H1 (cell line): Measurements from ENCODE around the gene DISC1. TPM values are rescaled to one million over a fixed set of nuclear protein-coding genes. Genes with fewer than 3 reads are reported as not detected.

ENCODE experiments used
- CTCF ChIA-PET: fragments of 300-600 bp; sonication (Branson Sonifier 250); formaldehyde crosslinking; loops from one replicate; lab custom pipeline; 2021; ENCODE audit not compliant: partially characterized antibody; lab: Charles Lee
- POLR2A ChIA-PET: fragments of 300-600 bp; sonication (Branson Sonifier 250); formaldehyde crosslinking; loops from one replicate; lab custom pipeline; 2021; ENCODE audit warnings: inconsistent platforms; ENCODE audit not compliant: partially characterized antibody; lab: Charles Lee
- DNase-seq, 2 experiments: peaks; one replicate each; pipeline versions ENCODE4 v3.0.0 to v3.0.0-alpha.2; 2010 to 2022; ENCODE audit warnings: low spot score in 2 of 2, low read depth in 1 of 2, mixed read lengths in 1 of 2
- FAIRE-seq: peaks from 2 replicates; lab custom pipeline; 2011; peaks lifted over from hg19 to GRCh38; lab: Jason Lieb, UNC
- H2AFZ ChIP-seq: 2 replicates; pipeline ENCODE4 v1.8.1; 2012; ENCODE audit warnings: low read length, inconsistent platforms
- H2AK5ac ChIP-seq: 2 replicates; pipeline ENCODE4 v1.6.1; 2013; ENCODE audit warnings: low read depth, low read length
- H2BK120ac ChIP-seq: replicated peaks from 2 replicates; pipeline ENCODE3; 2013; ENCODE audit warnings: low read depth, low read length, inconsistent platforms
- H2BK12ac ChIP-seq: 2 replicates; pipeline ENCODE4 v1.6.1; 2013; ENCODE audit warnings: low read depth, low read length
- H2BK15ac ChIP-seq: 2 replicates; pipeline ENCODE4 v1.6.1; 2013; ENCODE audit warnings: low read length
- H2BK20ac ChIP-seq: 2 replicates; pipeline ENCODE4 v1.6.1; 2013; ENCODE audit warnings: low read length
- H2BK5ac ChIP-seq: 2 replicates; pipeline ENCODE4 v1.6.1; 2013; ENCODE audit warnings: low read depth, low read length
- H3K14ac ChIP-seq: 2 replicates; pipeline ENCODE4 v1.6.1; 2013; ENCODE audit warnings: inconsistent platforms; ENCODE audit not compliant: insufficient read length
- H3K18ac ChIP-seq: 2 replicates; pipeline ENCODE4 v1.6.1; 2013; ENCODE audit warnings: low read length; ENCODE audit errors: extremely low read depth
- H3K23ac ChIP-seq: 2 replicates; pipeline ENCODE4 v1.6.1; 2013; ENCODE audit warnings: inconsistent platforms; ENCODE audit not compliant: insufficient read length
- H3K23me2 ChIP-seq: 2 replicates; pipeline ENCODE4 v1.6.1; 2013; ENCODE audit warnings: low read depth, low read length
- H3K27ac ChIP-seq: 2 replicates; pipeline ENCODE4 v1.6.1; 2011; ENCODE audit warnings: low read depth, low read length, inconsistent platforms
- H3K27me3 ChIP-seq, 4 experiments: replicated peaks in 1 of 4; 1 replicate in 1 of 4; 2 replicates in 3 of 4; pipeline versions ENCODE4 v1.6.1 to v1.8.1; 2011 to 2013; ENCODE audit warnings: low read length in 3 of 4, mild to moderate bottlenecking in 3 of 4, inconsistent platforms in 2 of 4, mixed read lengths in 2 of 4, moderate library complexity in 1 of 4; ENCODE audit not compliant: control insufficient read depth in 3 of 4, insufficient read depth in 3 of 4; ENCODE audit errors: extremely low read depth in 1 of 4
- H3K36me3 ChIP-seq, 4 experiments: 2 replicates each; pipeline versions ENCODE4 v1.6.1 to v1.8.1; 2011 to 2013; ENCODE audit warnings: mild to moderate bottlenecking in 4 of 4, low read length in 3 of 4, moderate library complexity in 2 of 4, control low read depth in 1 of 4, inconsistent platforms in 1 of 4; ENCODE audit not compliant: insufficient read depth in 4 of 4, control insufficient read depth in 2 of 4
- H3K4ac ChIP-seq: replicated peaks from 2 replicates; pipeline ENCODE3; 2013; ENCODE audit warnings: low read length, low read depth, mixed read lengths, inconsistent platforms; ENCODE audit not compliant: insufficient read length
- H3K4me1 ChIP-seq, 4 experiments: replicated peaks in 1 of 4; 1 replicate in 1 of 4; 2 replicates in 3 of 4; pipeline versions ENCODE4 v1.6.1 to v1.8.1; 2011 to 2013; ENCODE audit warnings: low read length in 3 of 4, inconsistent platforms in 2 of 4, mixed read lengths in 1 of 4; ENCODE audit not compliant: insufficient read depth in 4 of 4, control insufficient read depth in 3 of 4
- H3K4me2 ChIP-seq, 2 experiments: 2 replicates each; pipeline versions ENCODE4 v1.6.1 to v1.8.1; 2011 to 2013; ENCODE audit warnings: low read depth in 2 of 2, low read length in 2 of 2, control low read depth in 1 of 2, inconsistent platforms in 1 of 2, mild to moderate bottlenecking in 1 of 2; ENCODE audit not compliant: insufficient read depth in 1 of 2
- H3K4me3 ChIP-seq, 4 experiments: fragments of 200-600, 300-600 bp in 1 of 4; sonication (generic), shearing (Covaris generic), sonication (Bioruptor Twin) in 1 of 4; 2 replicates each; pipeline versions ENCODE4 v1.5.1 to v1.8.1; 2011 to 2016; ENCODE audit warnings: low read length in 4 of 4, low read depth in 3 of 4, control low read depth in 2 of 4, inconsistent platforms in 2 of 4, mild to moderate bottlenecking in 2 of 4, mixed read lengths in 1 of 4, moderate library complexity in 1 of 4; ENCODE audit not compliant: insufficient read depth in 2 of 4; ENCODE audit errors: extremely low read depth in 1 of 4
- H3K56ac ChIP-seq: replicated peaks from 2 replicates; pipeline ENCODE3; 2013; ENCODE audit warnings: low read depth, mild to moderate bottlenecking, mixed read lengths, low read length, inconsistent platforms; ENCODE audit not compliant: insufficient read length
- H3K79me1 ChIP-seq: 2 replicates; pipeline ENCODE4 v1.6.1; 2013; ENCODE audit warnings: low read depth, low read length, control low read depth
- H3K79me2 ChIP-seq, 2 experiments: 2 replicates each; pipeline versions ENCODE4 v1.6.1 to v1.8.1; 2012 to 2013; ENCODE audit warnings: low read length in 2 of 2, mild to moderate bottlenecking in 2 of 2, inconsistent platforms in 1 of 2; ENCODE audit not compliant: insufficient read depth in 2 of 2, control insufficient read depth in 1 of 2
- H3K9ac ChIP-seq, 4 experiments: replicated peaks in 1 of 4; 1 replicate in 1 of 4; 2 replicates in 3 of 4; pipeline versions ENCODE4 v1.6.1 to v1.8.1; 2011 to 2013; ENCODE audit warnings: low read depth in 3 of 4, low read length in 3 of 4, control low read depth in 2 of 4, mild to moderate bottlenecking in 2 of 4, moderate library complexity in 2 of 4, inconsistent platforms in 1 of 4; ENCODE audit errors: extremely low read depth in 1 of 4
- H3K9me3 ChIP-seq, 2 experiments: 2 replicates each; pipeline versions ENCODE4 v1.6.1 to v1.8.1; 2012 to 2013; ENCODE audit warnings: mild to moderate bottlenecking in 2 of 2, moderate library complexity in 2 of 2, control low read depth in 1 of 2, inconsistent platforms in 1 of 2, low read depth in 1 of 2, low read length in 1 of 2, mixed read lengths in 1 of 2; ENCODE audit not compliant: insufficient read depth in 2 of 2
- H4K20me1 ChIP-seq, 2 experiments: replicated peaks in 1 of 2; 2 replicates each; pipeline versions ENCODE3 to v1.8.1; 2011 to 2013; ENCODE audit warnings: inconsistent platforms in 2 of 2, low read length in 2 of 2, mild to moderate bottlenecking in 1 of 2; ENCODE audit not compliant: insufficient read depth in 2 of 2, control insufficient read depth in 1 of 2
- H4K5ac ChIP-seq: 2 replicates; pipeline ENCODE4 v1.6.1; 2013; ENCODE audit warnings: low read length, low read depth, mixed read lengths, inconsistent platforms; ENCODE audit not compliant: insufficient read length
- H4K8ac ChIP-seq: 2 replicates; pipeline ENCODE4 v1.8.0; 2013; ENCODE audit warnings: mild to moderate bottlenecking, moderate library complexity, low read length, inconsistent platforms; ENCODE audit not compliant: insufficient read depth; ENCODE audit errors: extremely low read depth
- H4K91ac ChIP-seq: replicated peaks from 2 replicates; pipeline ENCODE3; 2013; ENCODE audit warnings: low read length, mixed read lengths, inconsistent platforms; ENCODE audit not compliant: insufficient read length
- MAFK ChIP-seq: IDR thresholded peaks from 2 replicates; pipeline ENCODE4 v1.6.1; 2012; ENCODE audit warnings: low read depth, mild to moderate bottlenecking, improper control_type of control experiment, low read length
- RAD21 ChIP-seq, 2 experiments: IDR thresholded peaks in 1 of 2; conservative IDR thresholded peaks in 1 of 2; 2 replicates each; pipeline ENCODE4 v1.6.1; 2011; ENCODE audit warnings: low read depth in 2 of 2, low read length in 2 of 2, improper control_type of control experiment in 1 of 2, inconsistent platforms in 1 of 2, mild to moderate bottlenecking in 1 of 2, moderate library complexity in 1 of 2
- SP4 ChIP-seq: IDR thresholded peaks from 2 replicates; pipeline ENCODE4 v1.6.1; 2012; ENCODE audit warnings: low read length, inconsistent platforms
- WGBS, 2 experiments: shearing (Covaris generic) in 1 of 2; methylation state at CpG; one replicate each; pipeline versions ENCODE4 v1.1.6 to v1.1.7; 2013 to 2015; ENCODE audit warnings: low lambda C conversion rate in 2 of 2, mixed read lengths in 2 of 2, inconsistent platforms in 1 of 2, low coverage in 1 of 2, missing lambda C conversion rate in 1 of 2; ENCODE audit not compliant: insufficient replicate concordance in 2 of 2, insufficient coverage in 1 of 2, insufficient read length in 1 of 2; ENCODE audit errors: extremely low coverage in 1 of 2, missing lambda C conversion rate in 1 of 2; 5-methylcytosine and 5-hydroxymethylcytosine counted together
- polyA plus RNA-seq, 7 experiments: library from polyadenylated mRNA; depleted of rRNA in 3 of 7; stranded (reverse) in 5 of 7; unstranded in 2 of 7; fragments of >200 nt in 5 of 7; fragments of 200-250 nt in 2 of 7; gene quantifications; 1 replicate in 5 of 7; 2 replicates in 1 of 7; 4 replicates in 1 of 7; pipeline versions ENCODE4 v1.2.1 to v1.2.3, GENCODE V29; 2011 to 2013; ENCODE audit warnings: missing spikeins in 2 of 7, mixed read lengths in 2 of 7
- total RNA-seq: library from RNA; stranded (reverse); fragmentation: NEBNext Ultra II Directional; extraction: Animal tissue kit (Norgen Biotek cat#: 25700); gene quantifications from 2 replicates; pipeline ENCODE4 v1.2.1, GENCODE V29; 2021
- TF ChIP-seq, protein P1 (sequence below): IDR thresholded peaks from 2 replicates; pipeline ENCODE4 v1.6.1; 2011; ENCODE audit warnings: low read length, improper control_type of control experiment
- TF ChIP-seq, protein P2 (sequence below), 3 experiments: IDR thresholded peaks; 1 replicate in 2 of 3; 2 replicates in 1 of 3; pipeline versions ENCODE4 v1.5.1 to v1.6.1; 2011; ENCODE audit warnings: low read length in 3 of 3, mild to moderate bottlenecking in 3 of 3, inconsistent platforms in 2 of 3, low read depth in 1 of 3, moderate library complexity in 1 of 3; ENCODE audit not compliant: insufficient read depth in 1 of 3; ENCODE audit errors: control extremely low read depth in 1 of 3
- TF ChIP-seq, protein P3 (sequence below): IDR thresholded peaks from 2 replicates; pipeline ENCODE4 v1.6.1; 2012; ENCODE audit warnings: inconsistent platforms
- TF ChIP-seq, protein P4 (sequence below): IDR thresholded peaks from 2 replicates; pipeline ENCODE4 v1.6.1; 2012; ENCODE audit warnings: inconsistent platforms

The DISC1 gene
- total and polyA plus RNA-seq, 2 of the 8 experiments (the other 6 are each of a cell fraction or from before 2014, with no cell fraction given): 1.1 to 3.5 TPM

GRCh38 chr1:231883382-231883781 is 256.8 kb downstream of the DISC1 start:
- no peaks in the 10 kb centered on the region for H3K23me2 ChIP-seq
- WGBS, 2 experiments: 77% methylated on average over 1 of the region's 1 CpG; no CpG with 5 or more reads in 1 of the 2 experiments
- H3K4me3 ChIP-seq: no peak overlapping the region
- no peak overlapping the region for H2BK15ac ChIP-seq
- no peak overlapping the region for H3K4me2 ChIP-seq
- DNase-seq: peak in 1 of 2 experiments; percentile 3
- H3K79me1 ChIP-seq: no peaks in the 10 kb centered on the region
- H4K91ac ChIP-seq: no peak overlapping the region
- no peak overlapping the region for H3K18ac ChIP-seq
- no peaks in the 10 kb centered on the region; a peak in 1 of 7 replicates for H3K4me1 ChIP-seq
- H4K5ac ChIP-seq: no peak overlapping the region
- no peaks in the 10 kb centered on the region for H3K9me3 ChIP-seq
- no peak overlapping the region for H2AFZ ChIP-seq
- TF ChIP-seq, protein P1, sequence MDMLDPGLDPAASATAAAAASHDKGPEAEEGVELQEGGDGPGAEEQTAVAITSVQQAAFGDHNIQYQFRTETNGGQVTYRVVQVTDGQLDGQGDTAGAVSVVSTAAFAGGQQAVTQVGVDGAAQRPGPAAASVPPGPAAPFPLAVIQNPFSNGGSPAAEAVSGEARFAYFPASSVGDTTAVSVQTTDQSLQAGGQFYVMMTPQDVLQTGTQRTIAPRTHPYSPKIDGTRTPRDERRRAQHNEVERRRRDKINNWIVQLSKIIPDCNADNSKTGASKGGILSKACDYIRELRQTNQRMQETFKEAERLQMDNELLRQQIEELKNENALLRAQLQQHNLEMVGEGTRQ: no peak
- TF ChIP-seq, protein P2, sequence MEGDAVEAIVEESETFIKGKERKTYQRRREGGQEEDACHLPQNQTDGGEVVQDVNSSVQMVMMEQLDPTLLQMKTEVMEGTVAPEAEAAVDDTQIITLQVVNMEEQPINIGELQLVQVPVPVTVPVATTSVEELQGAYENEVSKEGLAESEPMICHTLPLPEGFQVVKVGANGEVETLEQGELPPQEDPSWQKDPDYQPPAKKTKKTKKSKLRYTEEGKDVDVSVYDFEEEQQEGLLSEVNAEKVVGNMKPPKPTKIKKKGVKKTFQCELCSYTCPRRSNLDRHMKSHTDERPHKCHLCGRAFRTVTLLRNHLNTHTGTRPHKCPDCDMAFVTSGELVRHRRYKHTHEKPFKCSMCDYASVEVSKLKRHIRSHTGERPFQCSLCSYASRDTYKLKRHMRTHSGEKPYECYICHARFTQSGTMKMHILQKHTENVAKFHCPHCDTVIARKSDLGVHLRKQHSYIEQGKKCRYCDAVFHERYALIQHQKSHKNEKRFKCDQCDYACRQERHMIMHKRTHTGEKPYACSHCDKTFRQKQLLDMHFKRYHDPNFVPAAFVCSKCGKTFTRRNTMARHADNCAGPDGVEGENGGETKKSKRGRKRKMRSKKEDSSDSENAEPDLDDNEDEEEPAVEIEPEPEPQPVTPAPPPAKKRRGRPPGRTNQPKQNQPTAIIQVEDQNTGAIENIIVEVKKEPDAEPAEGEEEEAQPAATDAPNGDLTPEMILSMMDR (IDR thresholded peaks at IDR 0.05; ENCODE audit: control extremely low read depth in 1 of 3, insufficient read depth in 1 of 3, low read depth in 1 of 3, low read length in 3 of 3): peak; percentile 50 to 72 (median 55)
- TF ChIP-seq SP4 (no peak), RAD21 (IDR thresholded peaks at IDR 0.05 in 1 of 2, conservative IDR thresholded peaks at IDR 0.05 in 1 of 2; ENCODE audit: low read depth in 2 of 2, low read length in 2 of 2) (peak; percentile 71 to 84), MAFK (no peak)
- TF ChIP-seq, protein P3, sequence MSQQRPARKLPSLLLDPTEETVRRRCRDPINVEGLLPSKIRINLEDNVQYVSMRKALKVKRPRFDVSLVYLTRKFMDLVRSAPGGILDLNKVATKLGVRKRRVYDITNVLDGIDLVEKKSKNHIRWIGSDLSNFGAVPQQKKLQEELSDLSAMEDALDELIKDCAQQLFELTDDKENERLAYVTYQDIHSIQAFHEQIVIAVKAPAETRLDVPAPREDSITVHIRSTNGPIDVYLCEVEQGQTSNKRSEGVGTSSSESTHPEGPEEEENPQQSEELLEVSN: peak; percentile 49; the same call in 1 of the 2 replicates
- TF ChIP-seq, protein P4, sequence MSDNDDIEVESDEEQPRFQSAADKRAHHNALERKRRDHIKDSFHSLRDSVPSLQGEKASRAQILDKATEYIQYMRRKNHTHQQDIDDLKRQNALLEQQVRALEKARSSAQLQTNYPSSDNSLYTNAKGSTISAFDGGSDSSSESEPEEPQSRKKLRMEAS: peak; percentile 75
- H4K20me1 ChIP-seq: no peaks in the 10 kb centered on the region
- POLR2A ChIA-PET: interaction anchor here (1.0 kb wide), 1 partner anchor 253 kb away, joined by 4 read pairs; no protein-coding TSS in a partner anchor
- H2BK5ac ChIP-seq: no peak overlapping the region
- H3K4ac ChIP-seq: no peak overlapping the region
- no peaks in the 10 kb centered on the region for H3K79me2 ChIP-seq
- no peak overlapping the region; the same call in 1 of the 2 replicates for H4K8ac ChIP-seq
- H3K27ac ChIP-seq: no peak overlapping the region
- no peak overlapping the region for H2BK120ac ChIP-seq
- no peak overlapping the region for H3K14ac ChIP-seq
- no peak overlapping the region for H3K9ac ChIP-seq
- no peak overlapping the region for H3K56ac ChIP-seq
- FAIRE-seq: no peak
- H2BK20ac ChIP-seq: 0 out of 2 replicates have a peak overlapping the region, but pooled peaks have one; percentile 56
- no peak overlapping the region for H2AK5ac ChIP-seq
- H2BK12ac ChIP-seq: no peak overlapping the region
- H3K36me3 ChIP-seq: no peaks in the 10 kb centered on the region
- CTCF ChIA-PET: interaction anchor here (0.6 to 1.9 kb wide), 22 partner anchors 8 to 703 kb away, joined by 3 to 9 read pairs (median 3); no protein-coding TSS in a partner anchor
- H3K27me3 ChIP-seq: no peaks in the 10 kb centered on the region; a peak in 1 of 7 replicates
- H3K23ac ChIP-seq: no peak overlapping the region
